ENCODE data around the gene MTMR6.

Gene MTMR6

GRCh38 chr13:25292301-25292700 is 5.0 kb upstream of the MTMR6 start:
- TF ChIP-seq CTCF (conservative IDR thresholded peaks at IDR 0.05) (no peak), ZFX (IDR thresholded peaks at IDR 0.05) (no peak)
- H3K27ac ChIP-seq = no peak overlapping the region

GRCh38 chr13:25291691-25292090 is 4.4 kb upstream of the MTMR6 start:
- no peak overlapping the region for H3K27ac ChIP-seq
- TF ChIP-seq ZFX (IDR thresholded peaks at IDR 0.05) = no peak
- no peak for TF ChIP-seq CTCF (conservative IDR thresholded peaks at IDR 0.05)

GRCh38 chr13:25288966-25289365 is 1.7 kb upstream of the MTMR6 start:
- TF ChIP-seq ZFX (IDR thresholded peaks at IDR 0.05) (no peak), CTCF (conservative IDR thresholded peaks at IDR 0.05) (no peak)
- no peak overlapping the region for H3K27ac ChIP-seq

GRCh38 chr13:25286308-25286968 is 850 bp downstream of the MTMR6 start:
- H3K27ac ChIP-seq = peak overlapping the region; percentile 81
- TF ChIP-seq CTCF (conservative IDR thresholded peaks at IDR 0.05) (no peak), ZFX (IDR thresholded peaks at IDR 0.05) (no peak)

GRCh38 chr13:25281935-25282332 is 5.4 kb downstream of the MTMR6 start:
- no peak for TF ChIP-seq CTCF (conservative IDR thresholded peaks at IDR 0.05)
- TF ChIP-seq ZFX (IDR thresholded peaks at IDR 0.05) = 0 out of 2 replicates have a peak, but pooled peaks have one; percentile 10

GRCh38 chr13:25281193-25281934 is 5.9 kb downstream of the MTMR6 start:
- H3K27ac ChIP-seq = no peak overlapping the region
- TF ChIP-seq ZFX (IDR thresholded peaks at IDR 0.05) (no peak), CTCF (conservative IDR thresholded peaks at IDR 0.05) (no peak)

More at GRCh38 chr13:25281935-25282332, 5.4 kb downstream of the MTMR6 start:
- no peak overlapping the region for H3K27ac ChIP-seq

GRCh38 chr13:25280396-25280795 is 6.9 kb downstream of the MTMR6 start:
- no peak for TF ChIP-seq ZFX (IDR thresholded peaks at IDR 0.05)
- no peak for TF ChIP-seq CTCF (conservative IDR thresholded peaks at IDR 0.05)
- no peak overlapping the region for H3K27ac ChIP-seq

Data from C4-2B (cell line).